IPS-NIHi7 (cell line): ENCODE data around the gene NUP93.

Experiments used
- DNase-seq: peaks from one replicate; pipeline ENCODE4 v3.0.0; 2012; ENCODE audit warnings: mixed read lengths; ENCODE audit errors: extremely low spot score

Gene NUP93

DNA sequence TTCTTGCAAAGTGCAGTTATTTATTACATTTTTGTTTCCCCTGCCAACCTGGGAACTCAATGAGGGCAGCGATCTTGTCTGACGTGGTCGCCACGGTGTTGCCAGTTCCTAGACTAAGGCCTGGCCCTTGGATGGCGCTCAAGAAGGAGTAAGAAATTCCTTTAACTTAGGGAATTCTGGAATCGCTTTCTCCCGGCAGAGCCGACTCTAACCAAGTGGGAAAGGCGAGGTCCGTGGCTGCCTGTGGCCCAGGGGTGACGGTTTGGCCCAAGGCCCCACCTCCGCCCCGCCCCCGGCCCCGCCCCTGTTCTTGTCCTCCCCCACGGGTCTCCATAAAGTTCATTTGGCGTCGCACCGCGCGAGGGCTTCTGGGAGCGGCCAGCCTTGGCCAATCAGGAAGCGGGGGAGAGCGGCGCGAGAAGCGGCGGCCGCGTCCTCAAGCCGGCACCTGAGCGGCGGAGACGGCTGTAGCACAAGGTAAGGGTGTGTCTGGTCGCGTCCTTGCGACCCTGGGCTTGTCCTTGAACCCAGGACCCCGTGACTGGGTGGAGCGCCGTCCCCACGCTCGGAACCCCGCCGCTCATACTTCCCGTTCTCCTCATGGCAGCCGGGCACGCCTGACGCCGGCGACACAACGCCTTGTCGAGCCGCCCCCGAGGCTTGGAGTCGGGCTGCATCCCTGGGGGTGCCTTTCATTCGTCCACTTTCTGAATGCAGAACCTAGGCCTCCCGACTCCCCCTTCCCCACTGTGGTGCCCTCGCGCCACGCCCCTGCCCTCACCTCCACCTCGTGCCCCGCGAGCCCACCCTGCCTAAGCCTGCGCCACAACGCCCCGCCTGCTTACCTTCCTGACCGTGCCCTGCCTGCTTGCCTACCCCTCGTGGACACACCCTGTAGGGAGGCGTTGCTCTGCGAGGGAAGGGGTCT is at the start of gene NUP93:
TSS of gene NUP93 (plus strand) at position 395 of the 928 bp plus-strand sequence. CDS start 18,119 bp downstream, outside the sequence.
- peak; percentile 98 for DNase-seq

DNA sequence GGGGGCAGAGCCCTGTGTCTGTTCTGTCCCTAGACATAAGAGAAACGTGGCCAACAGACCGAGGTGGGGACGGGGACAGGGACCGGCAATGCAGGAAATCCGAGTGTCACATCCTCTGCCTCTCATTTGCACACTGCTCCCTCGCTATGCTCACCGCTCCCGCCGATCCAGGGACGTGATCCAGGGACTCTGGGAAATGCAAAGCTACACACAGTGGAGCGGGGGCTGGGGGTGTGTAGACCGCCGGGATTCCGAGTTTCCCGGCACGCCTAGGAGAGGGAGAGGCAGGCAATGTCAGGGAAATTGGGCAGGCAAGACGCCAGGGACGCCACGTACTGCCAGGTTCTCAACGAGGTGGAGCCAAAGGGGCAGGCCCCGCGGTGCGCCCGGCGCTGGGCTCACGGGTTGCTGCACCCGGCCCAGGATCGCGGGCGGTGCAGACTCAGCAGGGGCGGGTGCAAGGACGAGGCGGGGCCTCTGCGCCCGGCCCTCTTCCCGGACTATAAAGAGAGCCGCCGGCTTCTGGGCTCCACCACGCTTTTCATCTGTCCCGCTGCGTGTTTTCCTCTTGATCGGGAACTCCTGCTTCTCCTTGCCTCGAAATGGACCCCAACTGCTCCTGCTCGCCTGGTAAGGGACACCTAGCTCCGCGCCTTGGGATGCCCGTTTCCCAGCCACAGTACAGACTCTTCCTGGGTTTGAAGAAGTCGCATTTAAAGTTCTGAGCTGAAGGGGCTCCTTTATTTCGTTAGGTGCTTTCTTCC is 47.8 kb upstream of the NUP93 start, which contains the start of gene MT1X:
TSS of gene MT1X (plus strand) at position 532 of the 764 bp plus-strand sequence. CDS start at position 603, 71 bp downstream.
- DNase-seq = peak; percentile 89

DNA sequence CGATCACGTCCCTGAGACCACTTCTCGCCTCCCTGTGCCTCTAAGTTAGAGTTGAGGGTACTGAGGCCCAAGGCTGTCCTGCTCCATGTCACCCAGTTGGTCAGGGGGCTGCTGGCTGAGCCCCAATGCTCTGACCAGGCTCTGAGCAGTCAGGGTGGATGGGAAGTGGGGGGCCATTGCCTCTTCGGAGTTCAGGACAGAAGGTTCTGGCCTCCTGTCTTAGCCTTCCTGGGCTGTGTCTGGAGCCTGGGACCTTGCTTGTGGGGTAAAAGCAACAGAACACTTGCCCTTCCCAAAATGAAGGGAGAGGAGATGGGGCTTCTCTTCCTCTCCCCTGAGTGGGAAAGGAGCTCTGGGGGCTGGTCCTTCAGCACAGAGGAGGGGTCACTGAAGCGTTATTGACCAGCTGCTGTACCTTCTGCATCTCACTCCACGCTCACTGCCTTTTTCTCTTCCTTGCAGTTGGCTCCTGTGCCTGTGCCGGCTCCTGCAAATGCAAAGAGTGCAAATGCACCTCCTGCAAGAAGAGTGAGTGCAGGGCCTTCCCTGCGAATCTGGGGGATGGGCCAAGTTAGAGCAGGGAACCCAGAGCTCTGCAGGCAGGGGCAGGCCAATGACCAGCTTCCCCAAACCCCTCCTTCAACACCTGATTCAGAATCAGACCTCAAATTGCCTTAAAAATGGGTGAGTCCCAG is 47.1 kb upstream of the NUP93 start:
- no peak for DNase-seq

DNA sequence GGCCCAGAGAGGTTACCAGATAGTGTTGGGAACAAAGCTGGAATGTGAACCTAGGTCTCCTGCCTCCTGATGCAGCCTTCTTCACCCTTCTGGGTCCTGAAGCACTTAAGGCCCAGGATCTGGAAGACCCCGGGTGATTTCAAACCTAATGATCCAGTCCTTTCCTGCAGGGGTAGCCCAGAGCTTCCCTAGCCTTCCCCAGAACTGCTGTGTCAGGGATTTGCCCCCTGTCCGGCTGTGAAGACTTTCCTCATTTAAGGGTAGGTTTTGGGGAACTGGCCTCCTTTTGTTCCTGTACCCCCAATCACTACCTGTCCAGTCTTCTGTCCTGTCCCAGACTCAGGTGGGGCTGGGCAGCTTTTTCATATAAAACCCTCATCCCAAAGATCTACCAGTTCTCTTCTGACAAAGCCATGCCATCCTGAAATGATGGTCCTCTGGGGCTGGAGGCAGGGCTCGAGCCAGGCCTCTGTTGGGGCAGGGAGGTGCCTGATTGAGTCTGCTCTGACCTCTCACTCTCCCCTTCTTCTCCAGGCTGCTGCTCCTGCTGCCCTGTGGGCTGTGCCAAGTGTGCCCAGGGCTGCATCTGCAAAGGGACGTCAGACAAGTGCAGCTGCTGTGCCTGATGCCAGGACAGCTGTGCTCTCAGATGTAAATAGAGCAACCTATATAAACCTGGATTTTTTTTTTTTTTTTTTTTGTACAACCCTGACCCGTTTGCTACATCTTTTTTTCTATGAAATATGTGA is 46.3 kb upstream of the NUP93 start:
- DNase-seq = no peak

DNA sequence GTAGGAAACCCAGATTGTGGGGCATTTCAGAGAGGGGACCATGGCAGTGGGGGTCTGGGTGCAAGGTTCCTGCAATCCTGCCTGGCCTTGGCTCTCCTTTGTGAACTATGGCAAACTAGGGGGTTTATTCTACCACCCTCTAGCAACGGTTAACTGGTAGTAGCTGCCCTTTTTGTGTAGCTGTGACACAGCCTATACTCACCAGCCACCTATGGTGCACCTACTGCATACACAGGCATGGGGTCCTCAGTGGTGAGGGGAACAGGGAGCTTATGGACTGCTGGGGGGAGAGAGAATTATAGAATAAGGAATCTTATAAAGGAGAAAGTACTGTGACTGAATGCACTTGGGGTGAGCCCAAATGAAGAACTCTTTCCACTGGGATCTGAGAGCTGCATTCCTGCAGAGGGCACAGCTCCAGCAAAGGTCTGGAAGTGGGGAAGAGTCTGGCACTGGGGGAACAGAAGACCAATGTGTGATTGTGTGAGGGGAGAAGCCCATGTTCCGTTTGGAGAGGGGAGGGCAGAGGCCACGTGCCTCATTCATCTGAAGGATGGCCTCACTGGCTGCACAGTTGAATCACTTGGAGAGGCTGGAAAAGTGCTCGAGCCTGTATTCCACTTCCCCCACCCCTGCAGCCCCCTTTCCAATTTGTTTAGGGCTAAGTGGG is 45.5 kb upstream of the NUP93 start:
- no peak for DNase-seq

DNA sequence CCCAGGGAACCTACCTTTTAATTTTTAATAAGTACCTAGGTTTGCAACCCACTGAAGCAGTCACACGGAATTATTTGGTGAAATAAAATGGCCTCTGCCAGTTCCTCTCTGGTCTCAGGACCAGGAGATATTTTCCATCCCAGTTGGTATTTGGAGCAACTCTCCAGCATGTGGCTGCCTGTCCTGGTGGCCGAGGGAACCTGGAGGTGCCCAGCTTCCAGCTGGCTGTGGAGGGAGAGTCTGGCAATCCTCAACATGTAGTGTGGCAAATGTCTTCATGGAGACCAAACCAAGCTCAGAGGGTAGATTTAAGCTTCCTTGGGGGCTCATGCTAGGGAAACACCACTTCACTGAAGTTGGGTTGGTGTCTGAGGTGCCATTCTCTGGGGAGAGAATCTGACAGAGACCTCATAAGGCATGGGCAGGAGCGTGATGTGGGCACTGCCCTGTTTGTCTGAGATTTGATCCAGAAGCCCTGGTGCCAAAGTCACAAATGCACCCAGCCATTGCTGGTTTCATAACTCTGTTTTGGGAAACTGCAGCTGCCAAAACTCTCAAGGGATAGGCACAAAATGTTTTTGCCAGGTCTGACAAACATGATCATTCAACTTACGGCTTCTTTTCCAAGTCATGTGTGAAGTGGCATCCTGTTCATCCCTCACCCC is 44.9 kb upstream of the NUP93 start:
- DNase-seq = no peak

DNA sequence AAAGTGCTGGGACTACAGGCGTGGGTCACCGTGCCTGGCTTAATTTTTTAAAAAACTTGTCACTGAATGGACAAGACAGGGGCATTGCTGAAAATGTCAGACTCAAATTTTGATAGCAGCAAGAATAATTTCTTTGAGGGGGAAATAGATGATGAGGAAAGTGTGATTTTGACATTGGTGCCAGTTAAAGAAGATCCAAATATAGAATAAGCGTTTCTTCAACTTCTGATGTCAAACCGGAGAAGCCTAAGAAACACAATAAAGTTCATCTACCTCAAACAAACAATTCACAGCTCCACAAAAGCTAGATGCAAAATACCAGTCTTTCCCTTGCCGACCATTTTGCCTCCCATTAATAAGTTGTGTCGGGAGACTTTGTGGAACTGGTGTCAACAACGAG is 43.2 kb upstream of the NUP93 start:
- DNase-seq = no peak

DNA sequence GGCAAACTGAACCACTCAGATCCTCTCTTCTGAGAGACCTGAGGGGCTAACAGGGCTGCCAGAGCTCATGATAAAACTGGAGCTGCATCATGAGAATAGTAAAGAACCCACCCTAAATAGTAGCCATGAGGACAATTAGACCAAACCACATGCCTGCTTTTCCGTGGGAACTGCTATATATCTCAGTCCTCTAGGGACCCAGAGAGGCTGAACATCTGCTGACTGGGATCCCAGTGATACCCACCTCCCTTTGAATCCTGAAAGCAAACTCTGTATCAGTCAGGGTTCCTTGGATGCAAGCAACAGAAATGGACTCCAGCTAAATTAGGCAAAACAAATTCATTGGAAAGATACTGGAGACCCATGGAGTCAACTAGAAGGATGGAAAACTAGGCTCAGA is 41.2 kb upstream of the NUP93 start:
- no peak for DNase-seq

DNA sequence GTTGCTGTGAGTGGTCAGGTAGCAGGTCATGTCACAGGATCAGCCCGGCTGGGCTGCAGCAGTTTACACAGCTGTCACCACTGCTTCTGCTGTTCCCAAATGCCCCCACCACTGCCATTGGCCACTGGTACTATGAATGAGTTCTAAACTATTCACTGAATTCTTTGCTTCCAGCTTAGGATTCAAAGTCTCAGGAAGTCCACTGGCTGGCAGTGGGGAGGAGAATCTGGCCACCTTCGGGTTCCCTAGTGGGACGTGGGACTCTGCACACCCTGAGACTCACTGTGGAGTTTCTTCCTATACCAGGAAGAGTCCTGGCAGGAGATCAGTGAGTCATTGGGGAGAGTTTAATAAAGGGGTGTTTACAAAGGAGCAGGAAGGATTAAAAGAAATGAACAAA is 40.8 kb upstream of the NUP93 start:
- DNase-seq = no peak

DNA sequence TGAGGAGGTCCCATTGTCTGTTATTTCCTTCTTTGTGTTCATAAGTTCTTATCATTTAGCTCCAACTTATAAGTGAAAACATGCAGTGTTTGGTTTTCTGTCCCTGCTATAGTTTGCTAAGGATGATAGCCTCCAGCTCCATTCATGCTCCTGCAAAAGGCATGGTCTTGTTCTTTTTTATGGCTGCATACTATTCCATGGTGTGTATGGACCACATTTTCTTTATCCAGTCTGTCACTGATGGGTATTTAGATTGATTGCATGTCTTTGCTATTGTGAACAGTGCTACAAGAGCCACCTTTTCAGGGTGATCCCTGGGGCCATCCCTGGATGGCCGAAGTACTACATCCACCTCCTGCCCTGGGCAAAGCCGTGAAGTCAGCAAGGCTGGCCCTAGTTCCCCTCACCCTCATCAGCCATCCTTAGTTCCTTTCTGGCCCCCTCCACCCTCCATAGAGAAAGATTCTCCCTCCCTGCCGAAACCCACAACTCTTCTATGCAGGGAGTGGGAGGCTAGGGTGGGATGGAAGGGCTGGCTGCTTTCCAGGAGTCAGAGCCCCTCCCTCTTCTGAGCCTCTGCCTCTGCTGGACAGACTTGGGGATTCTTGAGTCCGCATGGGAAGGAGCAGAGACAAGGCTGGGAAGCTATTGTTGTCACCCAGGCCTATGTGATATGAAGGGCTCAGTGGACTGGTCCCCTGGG is 39.4 kb upstream of the NUP93 start:
- no peak for DNase-seq

DNA sequence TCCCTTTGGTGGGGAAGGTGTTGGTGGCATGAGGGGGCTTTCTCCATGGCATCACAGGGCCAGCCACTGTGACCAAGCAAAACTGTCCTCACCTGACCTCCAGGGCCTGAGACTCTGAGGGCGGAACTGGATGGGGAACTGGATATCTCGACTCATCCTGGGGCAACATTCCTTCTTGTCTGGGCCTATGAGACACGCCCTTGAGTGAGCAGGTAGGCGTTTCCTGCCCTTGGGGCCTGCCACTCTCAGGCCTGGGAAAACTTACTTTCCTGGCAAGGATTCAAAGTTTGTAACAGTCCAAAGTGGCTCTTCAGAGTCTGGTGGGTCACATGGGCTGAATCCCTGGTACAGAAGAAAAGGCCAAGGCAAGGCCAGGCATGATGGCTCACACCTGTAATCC is 38.0 kb upstream of the NUP93 start:
- DNase-seq = peak; percentile 61

DNA sequence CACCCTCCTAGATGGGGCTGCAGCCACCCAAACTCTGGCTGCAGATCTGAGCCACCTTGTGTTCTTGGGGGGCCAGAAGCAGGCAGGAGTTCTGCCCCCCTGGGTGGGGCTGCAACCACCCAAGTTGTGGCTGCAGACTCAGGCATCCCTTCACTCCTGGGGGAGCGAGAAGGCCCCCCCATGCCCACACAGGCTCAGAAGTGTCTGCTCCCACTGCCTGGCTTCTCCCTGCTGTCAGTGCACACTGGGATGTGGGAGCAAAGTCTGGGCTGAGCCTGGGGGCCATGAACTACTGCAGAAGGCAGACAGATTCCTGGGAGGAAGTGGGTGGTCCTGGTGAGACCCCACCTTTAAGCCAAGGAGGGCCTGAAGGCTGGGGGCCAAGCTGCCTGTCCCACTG is 34.7 kb upstream of the NUP93 start:
- DNase-seq = no peak

DNA sequence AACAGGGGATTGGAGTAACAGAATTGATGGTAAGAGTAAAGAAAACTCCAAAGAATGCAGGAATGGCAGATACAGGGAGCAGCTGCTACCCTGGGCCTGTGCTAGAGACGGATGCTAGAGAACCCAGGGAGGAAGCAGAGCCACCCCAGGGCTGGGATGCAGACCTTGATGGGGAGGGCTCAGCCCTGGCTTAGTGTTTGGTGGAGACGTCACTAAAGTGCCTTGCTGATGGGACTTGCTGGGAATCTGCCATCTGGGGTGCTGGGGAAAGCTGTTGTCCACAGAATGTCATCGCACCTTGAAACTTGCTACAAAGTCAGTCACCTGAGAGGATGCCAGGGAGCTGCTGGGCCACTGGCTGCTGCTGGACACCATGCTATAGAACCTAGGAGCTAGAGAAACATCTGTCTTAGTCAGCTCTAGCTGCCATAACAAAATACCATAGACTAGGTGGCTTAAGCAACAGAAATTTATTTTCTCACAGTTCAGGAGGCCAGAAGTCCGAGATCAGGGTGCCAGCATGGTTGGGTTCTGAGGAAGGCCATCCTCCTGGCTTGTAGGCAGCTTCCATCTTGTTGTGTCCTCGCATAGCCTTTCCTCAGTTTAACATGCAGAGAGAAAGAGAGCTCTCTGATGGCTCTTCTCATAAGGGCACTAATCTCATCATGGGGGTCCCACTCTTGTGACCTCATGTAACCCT is 32.3 kb upstream of the NUP93 start:
- DNase-seq = no peak

DNA sequence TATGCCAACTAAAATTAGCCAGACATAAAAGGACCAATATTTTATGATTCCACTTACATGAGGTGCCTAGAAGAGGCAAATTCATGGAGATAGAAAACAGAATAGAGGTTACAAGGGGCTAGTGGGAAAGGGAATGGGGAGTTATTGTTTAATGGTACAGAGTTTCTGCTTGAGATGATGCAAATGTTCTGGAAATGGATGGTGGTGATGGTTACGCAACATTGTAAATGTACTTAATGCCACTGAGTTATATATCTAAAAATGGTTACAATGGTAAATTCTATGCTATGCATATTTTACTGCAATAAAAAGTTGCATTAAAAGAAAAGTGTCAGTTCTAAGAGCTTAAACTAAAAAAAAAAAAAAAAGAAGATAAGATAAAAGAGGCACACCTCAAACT is 29.7 kb upstream of the NUP93 start:
- no peak for DNase-seq

DNA sequence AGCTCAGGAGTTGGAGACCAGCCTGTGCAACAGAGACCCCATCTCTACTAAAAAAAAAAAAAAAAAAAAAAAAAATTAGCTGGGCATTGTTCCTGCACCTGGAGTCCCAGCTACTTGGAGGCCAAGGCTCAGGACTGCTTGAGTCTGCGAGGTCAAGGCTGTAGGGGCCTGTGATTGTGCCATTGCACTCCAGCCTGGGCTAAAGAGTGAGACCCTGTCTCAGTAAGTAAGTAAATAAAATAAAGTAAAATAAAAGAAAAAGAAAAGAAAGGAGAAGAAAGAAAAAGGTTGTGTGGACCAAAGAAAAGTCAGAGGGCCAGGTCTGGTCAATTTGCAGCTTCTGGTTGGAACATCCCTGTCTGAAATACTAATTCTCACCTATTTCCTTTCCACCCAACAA is 29.3 kb upstream of the NUP93 start:
- no peak for DNase-seq

DNA sequence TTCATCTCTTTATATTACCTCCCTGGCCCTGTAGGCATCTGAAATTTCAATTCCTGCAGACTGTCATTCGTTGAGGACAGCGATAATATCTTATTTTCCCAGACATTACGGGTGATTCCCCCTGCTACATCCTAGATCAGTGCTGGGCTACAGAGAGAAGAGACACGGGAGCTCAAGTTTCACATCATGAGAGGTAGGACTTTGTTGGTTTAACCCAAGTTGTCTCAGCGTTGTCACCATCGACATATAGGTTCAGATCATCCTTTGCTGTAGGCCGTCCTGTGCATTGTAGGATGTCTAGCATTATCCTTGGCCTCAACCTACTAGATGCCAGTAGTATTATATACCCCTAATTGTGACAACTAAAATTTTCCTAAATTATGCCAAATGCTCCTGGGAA is 28.4 kb upstream of the NUP93 start:
- no peak for DNase-seq

DNA sequence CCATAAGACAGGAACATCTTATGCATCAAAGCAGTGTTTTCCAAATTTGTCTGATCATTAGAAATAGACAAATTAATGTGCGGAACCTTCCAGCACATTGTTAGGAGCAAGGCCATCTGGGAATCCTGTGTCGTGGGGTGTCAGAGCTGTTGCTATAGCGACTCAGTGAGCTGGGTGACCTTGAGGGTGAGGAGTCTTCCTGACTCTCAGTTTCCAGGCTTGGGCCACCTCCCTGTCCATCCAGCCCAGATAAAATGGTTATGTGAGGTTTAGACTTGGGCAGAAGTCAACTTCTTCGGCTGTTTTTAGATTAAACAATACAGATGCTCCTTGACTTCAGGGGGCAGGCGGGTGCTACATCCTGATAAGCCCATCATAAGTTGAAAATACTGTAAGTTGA is 27.1 kb upstream of the NUP93 start:
- no peak for DNase-seq

DNA sequence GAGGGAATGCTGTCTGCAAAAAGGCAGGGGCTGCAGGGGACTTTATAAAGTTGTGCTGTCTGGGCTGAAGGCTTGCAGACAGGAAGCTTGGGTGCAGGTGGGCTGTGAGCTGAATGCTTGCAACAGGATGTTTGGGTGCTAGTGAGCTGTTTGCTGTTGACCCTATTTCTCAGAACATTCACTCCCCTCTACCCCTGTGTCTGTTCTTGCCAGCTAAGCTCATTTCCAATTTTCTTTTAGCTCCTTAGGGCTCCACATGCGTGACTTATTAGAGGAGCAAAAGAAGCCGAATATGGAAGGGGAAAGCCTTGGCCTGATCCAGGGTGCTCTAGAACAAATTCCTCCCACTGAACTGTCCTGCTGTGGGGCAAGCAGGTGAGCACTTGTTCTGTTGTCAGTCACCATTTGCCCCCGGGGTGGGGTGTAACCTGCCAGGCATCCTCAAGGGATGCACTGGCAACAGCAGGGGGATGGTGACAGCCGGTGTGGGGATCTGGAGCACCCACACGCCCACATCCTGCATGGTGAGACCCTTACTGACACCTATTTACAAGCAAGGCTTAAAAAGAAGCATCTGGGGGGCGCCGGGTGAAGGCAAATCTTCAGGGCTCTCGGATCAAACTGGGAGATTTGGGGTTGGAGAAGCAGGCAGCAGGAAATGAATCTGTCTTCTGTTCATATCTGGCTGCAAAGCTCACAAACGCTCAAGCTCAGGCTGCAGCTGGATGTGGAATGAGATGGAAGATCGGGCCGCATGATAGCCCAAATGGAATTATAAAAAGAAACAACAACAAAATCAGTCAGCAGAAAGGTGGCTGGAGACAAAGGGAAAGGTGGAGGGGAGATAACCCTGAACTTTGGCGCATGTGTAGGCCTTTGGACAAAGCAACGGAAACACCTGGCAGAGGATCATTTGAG is 21.1 kb upstream of the NUP93 start:
- no peak for DNase-seq
